Measurements from ENCODE around the gene NKAIN2.

Gene NKAIN2

DNA sequence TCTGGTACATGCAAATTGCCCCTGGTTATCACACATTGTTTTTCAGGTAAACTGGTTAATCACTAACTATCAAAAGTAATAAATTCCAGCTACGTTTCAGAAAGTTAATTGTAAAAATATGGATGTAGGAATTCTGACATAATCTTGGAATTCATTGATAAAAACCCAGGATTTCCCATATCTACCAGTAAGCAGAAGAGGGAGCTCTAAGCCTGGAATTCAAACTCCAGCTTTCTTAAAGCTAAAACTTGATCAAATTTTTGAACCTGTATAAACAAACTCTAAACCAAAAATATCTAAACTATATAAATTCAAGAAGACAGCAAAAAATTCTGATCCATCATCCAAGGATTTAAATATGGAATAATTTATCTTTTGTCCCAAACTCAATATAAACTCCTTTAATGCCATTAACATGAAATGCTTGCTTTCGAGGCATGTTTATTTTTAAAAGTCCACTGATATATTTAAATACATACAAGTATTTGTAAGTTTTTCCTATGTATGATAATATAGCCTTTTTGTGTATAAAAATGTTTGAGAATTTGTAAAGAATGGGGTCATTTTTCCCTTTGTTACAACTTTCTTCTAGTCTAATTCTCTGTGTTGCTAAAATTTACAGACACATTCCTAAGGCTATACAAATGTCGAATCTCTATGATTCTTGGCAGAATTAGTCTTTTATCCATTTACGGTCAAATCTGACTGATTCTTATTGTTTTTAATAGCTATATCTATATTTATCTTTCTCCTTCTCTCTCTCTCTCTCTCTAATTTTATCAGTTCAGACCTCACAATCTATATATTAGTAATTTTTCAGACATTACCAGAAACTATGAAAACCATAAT lies 1067.2 kb downstream of the NKAIN2 start:
- DNase-seq (ENCODE audit: low read depth in 3 of 3, low spot score in 1 of 3) = no peak

DNA sequence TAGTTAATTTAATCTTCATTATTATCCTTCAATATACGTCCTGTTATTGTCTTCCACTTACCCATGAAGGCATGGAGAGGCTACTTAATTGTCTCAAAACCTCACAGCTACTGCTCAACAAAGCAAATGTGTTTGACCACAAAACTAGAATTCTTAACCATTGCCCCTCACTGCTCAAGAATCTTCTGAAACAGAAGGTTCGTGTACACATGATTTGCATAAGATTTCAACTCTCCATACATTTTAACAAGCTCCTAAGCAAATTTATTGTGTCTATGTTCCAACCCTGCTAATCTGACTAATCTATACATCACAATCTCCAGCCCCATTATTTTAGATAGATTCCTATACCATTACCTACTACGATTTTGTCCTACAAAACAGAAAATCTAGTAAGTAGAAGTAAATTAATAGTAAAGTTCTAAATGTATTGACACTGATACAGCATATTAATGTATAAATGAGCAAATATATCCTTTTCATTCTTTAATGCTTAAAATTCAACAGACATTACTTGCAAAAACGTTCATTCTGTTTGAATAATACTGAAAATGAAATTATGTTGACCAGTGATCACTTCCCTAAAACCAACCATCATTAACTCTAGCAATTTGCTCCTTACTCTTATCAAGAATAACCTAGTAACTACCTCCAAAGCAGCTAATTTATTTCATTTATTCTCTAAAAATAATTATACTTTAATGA lies 1068.8 kb downstream of the NKAIN2 start:
- no peak for DNase-seq (ENCODE audit: low read depth in 3 of 3, low spot score in 1 of 3)

DNA sequence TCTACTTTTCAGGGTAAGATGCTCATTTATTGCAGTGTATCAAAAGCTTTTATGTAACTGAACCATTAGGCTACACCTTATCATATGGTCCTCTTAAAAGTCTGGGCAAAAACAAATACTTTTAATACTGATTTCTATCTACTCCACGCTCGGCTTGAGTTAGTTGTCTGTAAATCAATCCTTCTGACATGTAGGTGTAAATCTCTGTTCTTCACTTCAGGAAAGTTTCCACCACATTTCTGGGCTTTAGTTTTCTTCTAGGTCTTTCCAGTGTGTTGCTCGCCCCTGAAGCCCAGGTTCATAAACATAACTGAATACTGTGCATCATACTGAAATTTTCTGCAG lies 1069.4 kb downstream of the NKAIN2 start:
- DNase-seq (ENCODE audit: low read depth in 3 of 3, low spot score in 1 of 3) = no peak

Measured in stimulated activated CD4-positive, alpha-beta T cell treated with anti-CD3 and anti-CD28 coated beads, TNF-alpha, amount 100 ng/mL, for 1 hour (primary cell).